B cell (primary cell): ENCODE data around the gene SLC51B. TPM values are rescaled to one million over a fixed set of nuclear protein-coding genes. Genes with fewer than 3 reads are reported as not detected.
A peak's percentile ranks its signal among the peaks of the same experiment; 100 is the strongest.

ENCODE experiments used
- ATAC-seq: fragments of 200-7000 bp; cut with Tn5 transposase; one replicate; pipeline ENCODE4 v1.10.0; 2021; ENCODE audit warnings: low read depth, mild to moderate bottlenecking, moderate number of reproducible peaks, moderate library complexity
- CTCF ChIA-PET: fragments of 350-600 bp; sonication (Branson Sonifier 250); formaldehyde crosslinking; loops from one replicate; lab custom pipeline; 2021; ENCODE audit warnings: antibody characterized with exemption, inconsistent platforms; lab: Charles Lee
- POLR2A ChIA-PET: fragments of 350-600 bp; sonication (Branson Sonifier 250); formaldehyde crosslinking; loops from one replicate; lab custom pipeline; 2021; ENCODE audit warnings: antibody characterized with exemption; lab: Charles Lee
- DNase-seq: peaks from one replicate; pipeline ENCODE4 v3.0.0; 2013
- H2AFZ ChIP-seq: 2 replicates; pipeline ENCODE4 v1.6.1; 2012; ENCODE audit warnings: mild to moderate bottlenecking, low read depth, low read length; ENCODE audit not compliant: insufficient read depth, poor library complexity, severe bottlenecking
- H3K27ac ChIP-seq, 2 donors: 1 replicate in 1 of 2; 2 replicates in 1 of 2; pipeline ENCODE4 v1.5.1; 2012 to 2013; ENCODE audit warnings: low read length in 2 of 2, mild to moderate bottlenecking in 2 of 2, moderate library complexity in 1 of 2
- H3K27me3 ChIP-seq, 4 experiments: fragments of 200-600 bp in 1 of 4; sonication (generic) in 1 of 4; replicated peaks in 1 of 4; 1 replicate in 2 of 4; 2 replicates in 2 of 4; pipeline versions ENCODE4 v1.6.1 to v1.7.0; 2013 to 2016; ENCODE audit warnings: low read length in 3 of 4, mild to moderate bottlenecking in 2 of 4, mixed read lengths in 1 of 4, moderate library complexity in 1 of 4; ENCODE audit not compliant: insufficient read depth in 4 of 4, control insufficient read depth in 3 of 4; ENCODE audit errors: control extremely low read depth in 1 of 4
- H3K36me3 ChIP-seq, 2 experiments: replicated peaks in 1 of 2; 1 replicate in 1 of 2; 2 replicates in 1 of 2; pipeline versions ENCODE4 v1.6.1 to v1.7.1; 2013; ENCODE audit warnings: low read length in 1 of 2; ENCODE audit not compliant: insufficient read depth in 2 of 2, control insufficient read depth in 1 of 2; ENCODE audit errors: control extremely low read depth in 1 of 2, extremely low read depth in 1 of 2
- H3K4me1 ChIP-seq, 2 donors: fragments of 200-600 bp in 1 of 2; sonication (generic) in 1 of 2; 1 replicate in 1 of 2; 2 replicates in 1 of 2; pipeline versions ENCODE4 v1.5.1 to v1.6.1; 2013 to 2017; ENCODE audit warnings: low read length in 2 of 2; ENCODE audit not compliant: control insufficient read depth in 2 of 2, insufficient read depth in 2 of 2
- H3K4me2 ChIP-seq: replicated peaks from 2 replicates; pipeline ENCODE3; 2012; ENCODE audit warnings: mild to moderate bottlenecking, low read depth, low read length; ENCODE audit not compliant: poor library complexity, severe bottlenecking
- H3K4me3 ChIP-seq, 5 experiments: fragments of 200-600 bp in 1 of 5; sonication (generic) in 1 of 5; 1 replicate in 3 of 5; 2 replicates in 2 of 5; pipeline versions ENCODE4 v1.5.1 to v1.7.0; 2011 to 2016; ENCODE audit warnings: low read length in 4 of 5, mild to moderate bottlenecking in 4 of 5, low read depth in 2 of 5, control low read depth in 1 of 5, moderate library complexity in 1 of 5; ENCODE audit not compliant: insufficient read depth in 1 of 5; ENCODE audit errors: control extremely low read depth in 1 of 5, extremely low read depth in 1 of 5
- H3K79me2 ChIP-seq: fragments of 200-600 bp; sonication (generic); one replicate; pipeline ENCODE4 v1.6.0; 2016; ENCODE audit warnings: low read length; ENCODE audit not compliant: control insufficient read depth, insufficient read depth
- H3K9ac ChIP-seq: fragments of 200-600 bp; sonication (generic); 2 replicates; pipeline ENCODE4 v1.6.1; 2017; ENCODE audit warnings: mild to moderate bottlenecking, low read length, moderate library complexity
- H3K9me3 ChIP-seq, 3 donors: one replicate each; pipeline versions ENCODE4 v1.6.1 to v1.7.1; 2013; ENCODE audit warnings: low read length in 2 of 3; ENCODE audit not compliant: control insufficient read depth in 2 of 3, insufficient read depth in 1 of 3; ENCODE audit errors: control extremely low read depth in 1 of 3
- H4K20me1 ChIP-seq: 2 replicates; pipeline ENCODE4 v1.6.0; 2012; ENCODE audit warnings: mild to moderate bottlenecking, low read length; ENCODE audit not compliant: insufficient read depth, control insufficient read depth, poor library complexity, severe bottlenecking
- H3K27ac Mint-ChIP-seq: one replicate; pipeline ENCODE4 v1.8.0; 2021; ENCODE audit warnings: mixed read lengths
- H3K27me3 Mint-ChIP-seq: one replicate; pipeline ENCODE4 v1.8.0; 2021; ENCODE audit warnings: mixed read lengths
- H3K4me1 Mint-ChIP-seq: one replicate; pipeline ENCODE4 v1.8.0; 2021; ENCODE audit warnings: mixed read lengths
- H3K4me3 Mint-ChIP-seq: one replicate; pipeline ENCODE4 v1.8.0; 2021; ENCODE audit warnings: mixed read lengths
- H3K9me3 Mint-ChIP-seq: one replicate; pipeline ENCODE4 v1.8.0; 2022; ENCODE audit warnings: mixed read lengths; ENCODE audit not compliant: insufficient read depth
- EZH2 ChIP-seq: IDR thresholded peaks from 2 replicates; pipeline ENCODE4 v1.6.1; 2012; ENCODE audit warnings: borderline replicate concordance, low read depth, mild to moderate bottlenecking, moderate library complexity, low read length; ENCODE audit not compliant: insufficient read depth, poor library complexity, severe bottlenecking
- WGBS: methylation state at CpG from one replicate; pipeline ENCODE4 v1.1.5; 2013; ENCODE audit warnings: missing lambda C conversion rate; ENCODE audit not compliant: insufficient coverage; 5-methylcytosine and 5-hydroxymethylcytosine counted together
- intact Hi-C: fragments of 100-400 bp; cut with micrococcal nuclease; formaldehyde crosslinking; loops from one replicate; pipeline ENCODE4 v1.10.0; 2022
- polyA plus RNA-seq: library from polyadenylated mRNA; depleted of rRNA; stranded (reverse); fragments of >200 nt; gene quantifications from 2 replicates; pipeline ENCODE4 v1.2.3, GENCODE V29; 2012
- total RNA-seq, 2 donors: library from RNA; stranded (reverse); fragments of 120-200 nt in 1 of 2; gene quantifications; 1 replicate in 1 of 2; 2 replicates in 1 of 2; pipeline versions ENCODE4 v1.2.3 to v1.2.4, GENCODE V29; 2013 to 2022
- TF ChIP-seq, protein P1 (sequence below): fragments of 200-600 bp; IDR thresholded peaks from one replicate; pipeline ENCODE4 v1.8.0; 2022; ENCODE audit warnings: antibody characterized with exemption, mild to moderate bottlenecking

The SLC51B gene
- total and polyA plus RNA-seq, 2 donors (not counting 1 experiment from before 2014, with no cell fraction given): not detected

- Mint-ChIP-seq H3K4me3 (no peak overlapping the region), H3K27me3 (peaks cover 4% of the 10 kb centered on the region), H3K4me1 (peaks cover 15% of the 10 kb centered on the region), H3K27ac (no peak overlapping the region), H3K9me3 (no peaks in the 10 kb centered on the region)
- no peaks in the 10 kb centered on the region for H4K20me1 ChIP-seq
- TF ChIP-seq, protein P1, sequence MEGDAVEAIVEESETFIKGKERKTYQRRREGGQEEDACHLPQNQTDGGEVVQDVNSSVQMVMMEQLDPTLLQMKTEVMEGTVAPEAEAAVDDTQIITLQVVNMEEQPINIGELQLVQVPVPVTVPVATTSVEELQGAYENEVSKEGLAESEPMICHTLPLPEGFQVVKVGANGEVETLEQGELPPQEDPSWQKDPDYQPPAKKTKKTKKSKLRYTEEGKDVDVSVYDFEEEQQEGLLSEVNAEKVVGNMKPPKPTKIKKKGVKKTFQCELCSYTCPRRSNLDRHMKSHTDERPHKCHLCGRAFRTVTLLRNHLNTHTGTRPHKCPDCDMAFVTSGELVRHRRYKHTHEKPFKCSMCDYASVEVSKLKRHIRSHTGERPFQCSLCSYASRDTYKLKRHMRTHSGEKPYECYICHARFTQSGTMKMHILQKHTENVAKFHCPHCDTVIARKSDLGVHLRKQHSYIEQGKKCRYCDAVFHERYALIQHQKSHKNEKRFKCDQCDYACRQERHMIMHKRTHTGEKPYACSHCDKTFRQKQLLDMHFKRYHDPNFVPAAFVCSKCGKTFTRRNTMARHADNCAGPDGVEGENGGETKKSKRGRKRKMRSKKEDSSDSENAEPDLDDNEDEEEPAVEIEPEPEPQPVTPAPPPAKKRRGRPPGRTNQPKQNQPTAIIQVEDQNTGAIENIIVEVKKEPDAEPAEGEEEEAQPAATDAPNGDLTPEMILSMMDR: no peak
- TF ChIP-seq EZH2: no peak
- WGBS: no CpG with 5 or more reads among the region's 2 CpGs
- H3K27me3 ChIP-seq: peaks cover 0 to 6% (median 0%) of the 10 kb centered on the region in 4 experiments
- no peak overlapping the region for H3K4me2 ChIP-seq
- no peaks in the 10 kb centered on the region for H3K9me3 ChIP-seq
- H3K4me1 ChIP-seq: peaks cover 13 to 17% of the 10 kb centered on the region in 2 donors
- ATAC-seq: no peak
- no peaks in the 10 kb centered on the region for H3K79me2 ChIP-seq
- no peak overlapping the region for H3K27ac ChIP-seq
- no peak overlapping the region for H2AFZ ChIP-seq
- ChIA-PET POLR2A (interaction anchor here (0.7 kb wide), 1 partner anchor 1686 kb away, joined by 4 read pairs; no protein-coding TSS in a partner anchor), CTCF (interaction anchor here (0.8 kb wide), 1 partner anchor 26 kb away, joined by 3 read pairs; no protein-coding TSS in a partner anchor)
- H3K36me3 ChIP-seq: no peaks in the 10 kb centered on the region
- DNase-seq: no peak
- H3K4me3 ChIP-seq: no peak overlapping the region
- intact Hi-C loops: loop anchor here (2.0 kb wide), 2 partner anchors 15 to 239 kb away; partner anchors contain the start of gene PARP16
- H3K9ac ChIP-seq: no peak overlapping the region
Observed at GRCh38 chr15:65048241-65048640, 3.1 kb downstream of the SLC51B start.

DNA sequence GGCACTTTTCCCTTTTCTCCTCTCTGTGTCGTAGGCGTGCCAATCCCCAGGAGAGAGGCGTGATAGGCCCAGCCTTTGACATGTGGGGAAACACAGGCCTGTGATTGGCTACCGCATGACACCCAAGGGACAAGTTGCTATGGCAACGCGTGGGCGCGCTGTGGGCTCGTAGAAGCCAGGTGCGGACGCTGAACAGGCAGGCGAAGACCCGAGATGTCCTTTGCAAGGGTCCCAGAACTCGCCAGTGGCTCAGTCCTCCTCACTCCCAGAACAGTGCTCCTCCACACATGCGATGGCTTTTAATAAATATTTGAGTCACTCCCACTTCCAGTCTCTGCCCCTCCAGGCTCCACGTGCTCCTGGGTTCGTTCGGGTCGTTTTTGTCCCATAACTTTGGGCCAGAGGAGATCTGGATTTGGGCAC, 4.2 kb downstream of the SLC51B start:
- H3K27me3 ChIP-seq: peaks cover 0 to 6% (median 0%) of the 10 kb centered on the region in 4 experiments
- H3K9ac ChIP-seq: peak overlapping the region; percentile 57
- no peak overlapping the region for H3K27ac ChIP-seq
- no peaks in the 10 kb centered on the region for H3K9me3 Mint-ChIP-seq
- H3K4me3 ChIP-seq: peak overlapping the region; percentile 14 to 57 (median 34)
- H3K27ac Mint-ChIP-seq: peak overlapping the region; percentile 80
- no peaks in the 10 kb centered on the region for H3K79me2 ChIP-seq
- H3K4me2 ChIP-seq: peak overlapping the region; percentile 86
- intact Hi-C loops: loop anchor here (1.0 to 2.0 kb wide), 3 partner anchors 17 to 237 kb away; partner anchors contain the start of gene PARP16
- peaks cover 15% of the 10 kb centered on the region for H3K4me1 Mint-ChIP-seq
- WGBS: under 1% methylated on average over 14 of the region's 19 CpGs
- ChIA-PET POLR2A (no interaction called here), CTCF (interaction anchor here (1.1 kb wide), 1 partner anchor 8 kb away, joined by 3 read pairs; no protein-coding TSS in a partner anchor)
- no peaks in the 10 kb centered on the region for H4K20me1 ChIP-seq
- H2AFZ ChIP-seq: peak overlapping the region; percentile 36
- peak overlapping the region; percentile 81 for H3K4me3 Mint-ChIP-seq
- DNase-seq (peak; percentile 96), ATAC-seq (peak; percentile 98)
- no peaks in the 10 kb centered on the region for H3K36me3 ChIP-seq
- H3K4me1 ChIP-seq: peaks cover 13 to 18% of the 10 kb centered on the region in 2 donors
- no peaks in the 10 kb centered on the region for H3K9me3 ChIP-seq
- H3K27me3 Mint-ChIP-seq: peaks cover 4% of the 10 kb centered on the region
- TF ChIP-seq EZH2: no peak
